Peyer's patch (tissue), 4 donors: ENCODE results near the gene CSRNP3.

Source experiments
- POLR2A ChIP-seq, 2 donors: fragments of 450-650 bp; IDR thresholded peaks; one replicate each; pipeline ENCODE4 v1.5.1; 2017; ENCODE audit warnings: antibody characterized with exemption in 2 of 2, mild to moderate bottlenecking in 2 of 2, moderate library complexity in 2 of 2
- TF ChIP-seq, protein P1 (sequence below), 6 experiments: fragments of 450-650 bp in 4 of 6; fragments of 200-600 bp in 2 of 6; sonication (generic) in 1 of 6; IDR thresholded peaks; one replicate each; pipeline ENCODE4 v1.5.1; 2017 to 2019; ENCODE audit warnings: antibody characterized with exemption in 6 of 6, mild to moderate bottlenecking in 3 of 6, moderate library complexity in 1 of 6

- TF ChIP-seq, protein P1, sequence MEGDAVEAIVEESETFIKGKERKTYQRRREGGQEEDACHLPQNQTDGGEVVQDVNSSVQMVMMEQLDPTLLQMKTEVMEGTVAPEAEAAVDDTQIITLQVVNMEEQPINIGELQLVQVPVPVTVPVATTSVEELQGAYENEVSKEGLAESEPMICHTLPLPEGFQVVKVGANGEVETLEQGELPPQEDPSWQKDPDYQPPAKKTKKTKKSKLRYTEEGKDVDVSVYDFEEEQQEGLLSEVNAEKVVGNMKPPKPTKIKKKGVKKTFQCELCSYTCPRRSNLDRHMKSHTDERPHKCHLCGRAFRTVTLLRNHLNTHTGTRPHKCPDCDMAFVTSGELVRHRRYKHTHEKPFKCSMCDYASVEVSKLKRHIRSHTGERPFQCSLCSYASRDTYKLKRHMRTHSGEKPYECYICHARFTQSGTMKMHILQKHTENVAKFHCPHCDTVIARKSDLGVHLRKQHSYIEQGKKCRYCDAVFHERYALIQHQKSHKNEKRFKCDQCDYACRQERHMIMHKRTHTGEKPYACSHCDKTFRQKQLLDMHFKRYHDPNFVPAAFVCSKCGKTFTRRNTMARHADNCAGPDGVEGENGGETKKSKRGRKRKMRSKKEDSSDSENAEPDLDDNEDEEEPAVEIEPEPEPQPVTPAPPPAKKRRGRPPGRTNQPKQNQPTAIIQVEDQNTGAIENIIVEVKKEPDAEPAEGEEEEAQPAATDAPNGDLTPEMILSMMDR (IDR thresholded peaks at IDR 0.05): no peak
- TF ChIP-seq POLR2A (IDR thresholded peaks at IDR 0.05): no peak
Observed at GRCh38 chr2:165623161-165623560, 153.7 kb downstream of the CSRNP3 start.
